BJ (cell line): ENCODE measurements around the gene C16orf78. TPM values are rescaled to one million over a fixed set of nuclear protein-coding genes. Genes with fewer than 3 reads are reported as not detected.

ENCODE experiments used
- CTCF ChIA-PET: fragments of 350-600 bp; formaldehyde crosslinking; extraction: SDS; loops from one replicate; lab custom pipeline; 2021; ENCODE audit warnings: antibody characterized with exemption, inconsistent platforms; lab: Yijun Ruan, JAX
- POLR2A ChIA-PET: fragments of 300-600 bp; sonication (Branson Sonifier 250); formaldehyde crosslinking; extraction: SDS; loops from one replicate; lab custom pipeline; 2021; ENCODE audit warnings: antibody characterized with exemption; lab: Charles Lee
- DNase-seq: peaks from one replicate; pipeline ENCODE4 v3.0.0-alpha.2; 2011; ENCODE audit warnings: low read depth
- H3K27me3 ChIP-seq: 2 replicates; pipeline ENCODE4 v1.6.0; 2011; ENCODE audit warnings: low read length; ENCODE audit not compliant: control insufficient read depth, insufficient read depth
- H3K36me3 ChIP-seq: 2 replicates; pipeline ENCODE4 v1.5.1; 2011; ENCODE audit warnings: low read length; ENCODE audit not compliant: control insufficient read depth, insufficient read depth
- H3K4me3 ChIP-seq: 2 replicates; pipeline ENCODE4 v1.5.1; 2011; ENCODE audit warnings: low read depth, mild to moderate bottlenecking, control low read depth, low read length
- polyA plus RNA-seq: library from polyadenylated mRNA; depleted of rRNA; stranded (reverse); fragments of >200 nt; gene quantifications from 2 replicates; pipeline ENCODE4 v1.2.3, GENCODE V29; 2011
- TF ChIP-seq, protein P1 (sequence below): IDR thresholded peaks from 2 replicates; pipeline ENCODE4 v1.5.1; 2011; ENCODE audit warnings: low read depth, mild to moderate bottlenecking, control low read depth, inconsistent platforms, low read length, moderate library complexity; ENCODE audit not compliant: insufficient read depth

C16orf78 gene
- polyA plus RNA-seq, 1 experiment: not detected

DNA sequence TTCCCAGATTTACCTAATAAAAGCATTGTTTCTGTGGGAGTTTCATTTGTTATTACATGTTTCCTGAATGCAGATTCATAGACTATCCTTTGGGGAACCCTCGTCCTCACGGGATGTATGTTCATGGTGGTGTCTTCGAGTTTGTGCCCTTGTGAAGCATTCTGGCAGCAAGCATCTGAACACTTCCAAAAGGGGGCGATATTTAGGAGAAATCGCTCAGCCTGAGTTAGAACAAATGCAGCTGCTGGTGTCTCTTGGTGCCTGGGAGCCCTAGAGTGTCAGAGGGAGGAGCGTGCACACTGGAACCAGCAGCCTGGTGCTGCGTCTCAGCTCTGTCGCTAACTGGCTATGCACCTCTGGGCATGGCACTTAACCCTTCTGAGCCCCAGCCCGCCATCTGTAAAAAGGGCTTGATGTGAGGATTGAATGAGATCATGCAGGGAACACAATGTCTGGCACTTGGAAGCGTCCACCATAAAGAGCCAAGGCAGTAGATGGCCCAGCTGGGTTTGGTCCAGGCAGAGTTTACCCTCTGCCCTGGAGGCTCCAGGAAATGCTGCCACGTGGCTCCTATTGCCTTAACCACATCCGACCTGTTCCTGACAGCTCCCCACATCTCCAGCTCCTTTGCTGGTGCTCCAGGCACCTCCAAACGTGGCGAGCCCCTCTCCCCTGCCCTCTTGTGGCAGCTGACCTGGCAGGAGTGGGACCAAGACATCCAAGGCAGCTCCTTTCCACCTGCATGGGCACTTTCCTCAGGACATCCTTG, 25.0 kb upstream of the C16orf78 start:
- TF ChIP-seq, protein P1, sequence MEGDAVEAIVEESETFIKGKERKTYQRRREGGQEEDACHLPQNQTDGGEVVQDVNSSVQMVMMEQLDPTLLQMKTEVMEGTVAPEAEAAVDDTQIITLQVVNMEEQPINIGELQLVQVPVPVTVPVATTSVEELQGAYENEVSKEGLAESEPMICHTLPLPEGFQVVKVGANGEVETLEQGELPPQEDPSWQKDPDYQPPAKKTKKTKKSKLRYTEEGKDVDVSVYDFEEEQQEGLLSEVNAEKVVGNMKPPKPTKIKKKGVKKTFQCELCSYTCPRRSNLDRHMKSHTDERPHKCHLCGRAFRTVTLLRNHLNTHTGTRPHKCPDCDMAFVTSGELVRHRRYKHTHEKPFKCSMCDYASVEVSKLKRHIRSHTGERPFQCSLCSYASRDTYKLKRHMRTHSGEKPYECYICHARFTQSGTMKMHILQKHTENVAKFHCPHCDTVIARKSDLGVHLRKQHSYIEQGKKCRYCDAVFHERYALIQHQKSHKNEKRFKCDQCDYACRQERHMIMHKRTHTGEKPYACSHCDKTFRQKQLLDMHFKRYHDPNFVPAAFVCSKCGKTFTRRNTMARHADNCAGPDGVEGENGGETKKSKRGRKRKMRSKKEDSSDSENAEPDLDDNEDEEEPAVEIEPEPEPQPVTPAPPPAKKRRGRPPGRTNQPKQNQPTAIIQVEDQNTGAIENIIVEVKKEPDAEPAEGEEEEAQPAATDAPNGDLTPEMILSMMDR: 0 out of 2 replicates have a peak, but pooled peaks have one; percentile 10
- H3K27me3 ChIP-seq: no peaks in the 10 kb centered on the region
- POLR2A ChIA-PET: no interaction called here
- DNase-seq: no peak
- CTCF ChIA-PET: interaction anchor here (0.7 to 6.7 kb wide), 9 partner anchors 13 to 674 kb away, joined by 3 to 74 read pairs (median 4); no protein-coding TSS in a partner anchor
- H3K4me3 ChIP-seq: no peak overlapping the region
- H3K36me3 ChIP-seq: no peaks in the 10 kb centered on the region

DNA sequence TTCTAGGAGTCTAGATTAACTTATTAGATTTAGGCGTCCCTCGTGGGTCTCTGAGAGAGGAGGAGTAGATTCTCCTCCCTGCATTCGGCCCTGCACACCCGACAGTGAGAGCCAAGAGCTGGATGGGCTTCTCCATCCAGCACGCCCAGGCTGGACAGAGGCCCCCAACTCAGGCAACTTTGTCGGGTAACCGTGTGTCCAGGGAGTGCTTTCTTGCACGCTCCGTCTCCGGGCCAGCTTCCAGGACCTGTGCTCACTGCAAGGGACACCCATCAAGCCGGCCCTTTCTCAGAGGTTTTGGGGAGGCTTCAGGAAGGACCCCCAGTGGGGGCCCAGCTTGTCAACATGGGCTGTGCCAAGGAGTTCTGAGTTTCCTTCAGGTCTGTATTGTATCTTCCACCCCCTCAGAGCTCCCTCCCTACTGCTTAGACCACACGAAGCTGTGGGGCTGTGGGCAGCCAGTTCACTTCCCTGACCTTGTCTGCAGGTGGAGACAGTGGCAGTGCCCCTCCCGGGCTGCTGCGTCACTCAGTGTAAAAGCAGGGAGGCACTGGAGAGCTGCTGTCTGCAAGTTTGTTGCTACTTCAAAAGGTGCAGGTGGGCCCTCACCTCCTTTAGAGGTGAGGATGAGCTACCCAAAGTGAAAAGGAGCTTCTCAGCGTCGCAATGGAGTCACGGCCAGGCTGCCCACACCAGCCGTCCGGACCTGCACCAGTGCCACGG, 24.0 kb upstream of the C16orf78 start:
- ChIA-PET CTCF (interaction anchor here (0.7 to 6.7 kb wide), 14 partner anchors 10 to 675 kb away, joined by 3 to 74 read pairs (median 4); no protein-coding TSS in a partner anchor), POLR2A (no interaction called here)
- DNase-seq: no peak
- TF ChIP-seq, protein P1: no peak
- H3K36me3 ChIP-seq: no peaks in the 10 kb centered on the region
- no peak overlapping the region for H3K4me3 ChIP-seq
- no peaks in the 10 kb centered on the region for H3K27me3 ChIP-seq

DNA sequence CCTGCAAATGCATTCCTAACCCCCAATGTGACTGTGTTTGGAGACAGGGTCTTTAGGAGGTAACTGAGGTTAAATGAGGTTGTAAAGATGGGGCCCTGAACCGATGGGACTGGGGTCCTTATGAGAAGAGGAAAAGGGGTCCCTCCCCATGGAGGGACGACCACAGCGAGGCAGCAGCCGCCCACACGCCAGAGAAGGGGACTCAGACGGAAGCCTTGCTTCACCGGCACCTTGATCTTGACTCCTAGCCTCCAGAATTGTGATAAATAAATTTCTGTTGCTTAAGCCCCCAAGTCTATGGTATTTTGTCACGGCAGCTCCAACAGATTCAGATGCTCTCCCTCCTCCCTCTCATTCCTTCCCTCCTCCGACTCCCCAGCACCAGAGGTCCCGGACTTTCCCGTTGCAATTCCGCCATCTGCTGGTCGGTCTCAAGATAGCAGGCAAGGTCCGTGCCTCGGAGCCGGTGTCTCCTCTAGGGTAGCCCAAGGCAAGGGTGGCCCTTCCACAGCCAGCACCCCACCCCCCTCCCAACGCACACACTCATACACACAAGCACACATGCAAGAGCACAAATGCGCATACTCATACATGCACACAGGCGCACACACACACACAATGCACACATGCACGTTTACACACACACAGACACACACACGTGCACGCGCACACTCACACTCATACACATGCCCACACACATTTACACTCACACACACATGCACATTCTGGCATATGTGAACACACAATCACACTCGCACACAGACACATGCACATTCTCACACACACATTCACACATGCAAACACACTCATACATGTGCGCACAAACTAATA, 23.1 kb upstream of the C16orf78 start:
- Histone ChIP-seq H3K27me3 (0 out of 2 replicates have a peak, but pooled peaks cover 1% of the 10 kb centered on the region), H3K4me3 (no peak overlapping the region), H3K36me3 (no peaks in the 10 kb centered on the region)
- POLR2A ChIA-PET: no interaction called here
- CTCF ChIA-PET: interaction anchor here (0.7 to 6.7 kb wide), 11 partner anchors 9 to 664 kb away, joined by 3 to 74 read pairs (median 4); no protein-coding TSS in a partner anchor
- TF ChIP-seq, protein P1: peak; percentile 86
- DNase-seq: no peak

DNA sequence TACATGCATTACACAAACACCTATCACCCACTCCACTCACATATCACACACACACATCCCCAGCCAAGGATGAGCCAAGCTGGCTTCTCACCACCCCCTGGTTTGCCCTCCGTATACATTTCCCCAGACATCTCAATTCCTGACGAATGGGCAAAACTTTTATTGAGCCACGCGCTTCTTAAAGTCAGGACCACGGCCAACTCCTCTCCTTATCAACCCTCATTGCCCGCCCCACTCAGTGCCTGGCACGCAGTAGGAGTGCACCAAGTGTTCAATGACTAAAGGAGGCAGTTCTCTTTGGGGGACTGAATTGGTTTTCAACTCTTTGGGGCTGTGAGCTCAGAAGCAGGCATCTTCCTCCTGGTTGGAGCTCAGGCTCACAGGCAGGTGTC, 22.5 kb upstream of the C16orf78 start:
- Histone ChIP-seq H3K36me3 (no peaks in the 10 kb centered on the region), H3K27me3 (0 out of 2 replicates have a peak, but pooled peaks cover 1% of the 10 kb centered on the region), H3K4me3 (no peak overlapping the region)
- ChIA-PET CTCF (interaction anchor here (0.7 to 6.7 kb wide), 5 partner anchors 450 to 665 kb away, joined by 3 to 74 read pairs (median 4); no protein-coding TSS in a partner anchor), POLR2A (no interaction called here)
- DNase-seq: no peak
- TF ChIP-seq, protein P1: no peak
